ENCODE data around the gene PID1.

Gene PID1, protein sequence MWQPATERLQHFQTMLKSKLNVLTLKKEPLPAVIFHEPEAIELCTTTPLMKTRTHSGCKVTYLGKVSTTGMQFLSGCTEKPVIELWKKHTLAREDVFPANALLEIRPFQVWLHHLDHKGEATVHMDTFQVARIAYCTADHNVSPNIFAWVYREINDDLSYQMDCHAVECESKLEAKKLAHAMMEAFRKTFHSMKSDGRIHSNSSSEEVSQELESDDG
- total RNA-seq, result 0 reads per million in 2 donors

DNA sequence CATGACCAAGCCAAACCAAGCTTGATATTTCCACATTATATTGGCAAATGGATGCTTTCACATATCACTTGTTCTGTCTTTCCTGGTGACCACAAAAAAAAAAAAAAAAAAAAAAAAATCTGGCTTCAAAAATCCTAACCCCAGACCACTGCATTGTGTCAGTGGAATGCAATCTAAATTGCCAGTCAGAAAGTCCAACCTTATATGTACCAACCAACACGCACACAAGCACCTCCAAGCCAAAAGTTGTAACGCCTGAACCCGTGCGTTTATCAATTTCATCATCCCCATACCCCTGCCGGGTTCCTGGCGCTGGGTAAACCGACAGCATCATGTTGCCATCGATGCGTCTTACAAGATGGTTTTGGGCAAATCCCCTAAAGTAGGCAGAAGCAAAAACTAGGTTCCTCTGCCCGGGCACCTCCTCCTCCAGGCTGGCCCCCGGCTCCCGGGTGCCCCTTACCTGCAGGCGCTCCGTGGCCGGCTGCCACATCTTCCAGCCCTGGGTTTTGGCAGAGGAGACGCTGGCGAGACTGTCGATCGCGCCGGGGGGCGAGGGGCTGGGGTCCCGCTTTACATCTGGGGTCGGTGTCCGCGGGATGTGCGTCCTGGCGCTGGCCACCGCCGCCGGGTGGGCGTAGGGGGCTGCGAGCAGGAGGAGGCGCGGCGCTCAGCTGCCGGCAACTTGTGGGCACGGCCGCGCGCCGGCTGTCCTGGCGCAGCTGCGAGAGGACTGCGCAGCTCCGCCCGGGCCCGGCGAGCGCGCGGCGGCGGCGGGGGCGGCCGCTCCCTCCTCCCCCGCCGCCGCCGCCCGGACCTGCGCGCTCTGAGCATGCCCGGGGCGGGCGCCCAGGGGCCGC is at the start of gene PID1:
PID1 (minus strand) TSS at position 737 of the 860 bp plus-strand sequence; CDS start at position 493, 244 bp downstream.
- no peak for DNase-seq

- DNase-seq, result no peak
These were observed 48.5 kb upstream of the PID1 start for GRCh38 chr2:229319558-229319957.

DNA sequence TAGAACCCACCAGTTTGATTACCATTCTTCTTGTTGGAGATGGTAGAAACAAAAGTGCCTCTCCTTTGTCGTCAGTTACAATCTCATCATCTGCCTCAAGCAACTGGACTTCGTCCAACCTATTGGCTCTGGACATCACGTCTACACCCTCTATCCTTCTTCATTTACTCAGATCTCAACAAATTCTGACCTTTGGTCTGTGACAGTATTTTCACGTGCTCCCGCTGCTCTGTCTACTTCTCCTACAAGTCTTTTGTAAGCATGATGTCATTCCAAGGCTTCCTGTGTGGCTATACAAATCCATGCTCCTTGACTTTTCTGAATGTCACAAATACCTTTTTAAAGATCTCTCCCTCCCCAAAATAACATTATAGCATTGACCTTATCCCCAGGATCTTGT is 43.0 kb upstream of the PID1 start:
- no peak for DNase-seq

- no peak for DNase-seq
These were observed 42.5 kb upstream of the PID1 start for GRCh38 chr2:229313591-229313990.

DNA sequence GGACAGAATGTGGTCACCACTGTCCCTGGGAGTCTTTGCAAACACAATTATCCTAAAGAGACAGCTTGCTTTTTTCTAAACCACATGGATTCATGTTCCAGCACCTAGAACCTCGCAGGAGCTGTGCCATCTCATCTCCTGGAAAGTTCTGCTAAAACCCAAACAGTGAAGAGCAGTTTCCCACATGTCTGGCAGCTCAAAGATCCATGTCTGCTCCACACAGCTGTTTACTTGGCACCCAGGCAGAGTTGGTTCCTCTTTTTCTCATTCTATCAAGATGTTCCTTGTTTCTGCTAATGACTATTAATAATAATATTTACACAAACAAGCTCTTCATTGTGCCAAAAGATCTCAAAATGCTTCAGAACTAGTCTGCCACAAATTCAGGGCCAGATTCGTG is 30.1 kb upstream of the PID1 start:
- no peak for DNase-seq

DNA sequence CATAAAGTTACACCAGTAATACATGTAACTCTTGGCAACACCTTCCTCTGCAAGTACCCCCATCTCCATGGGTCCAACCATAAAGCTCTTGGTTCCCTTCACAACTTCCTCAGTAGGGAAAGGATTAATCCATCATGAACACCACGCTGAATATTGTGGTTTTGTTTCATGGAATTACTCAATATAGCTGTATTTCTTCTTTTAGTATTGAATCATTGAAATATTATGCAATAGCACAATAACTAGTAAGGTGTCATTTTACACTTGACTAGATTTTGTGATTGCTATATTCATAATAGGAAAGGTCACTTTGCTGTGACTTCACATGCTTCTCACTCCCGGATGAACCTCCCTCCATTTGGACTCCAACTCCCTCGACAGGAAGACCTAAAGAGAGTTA is 29.7 kb upstream of the PID1 start:
- no peak for DNase-seq

DNA sequence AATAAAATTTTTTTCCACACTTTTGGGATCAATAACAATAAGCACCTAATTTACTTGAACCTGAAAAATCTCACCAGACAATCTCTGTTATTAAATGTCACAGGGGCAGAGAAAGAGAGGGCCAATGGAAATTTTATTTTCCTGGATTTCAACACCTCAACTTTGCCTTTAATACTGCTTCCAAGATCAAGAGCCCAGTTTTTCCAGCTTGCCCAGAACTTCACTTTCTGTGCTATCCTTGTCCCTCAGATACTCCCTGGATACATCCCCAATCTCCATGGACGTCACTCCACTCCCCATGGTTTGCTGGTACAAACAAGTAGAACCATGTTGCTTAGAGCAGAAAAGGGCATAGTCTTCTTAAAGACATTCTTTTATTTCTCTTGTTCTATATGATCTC is 29.3 kb upstream of the PID1 start:
- DNase-seq, result no peak

DNA sequence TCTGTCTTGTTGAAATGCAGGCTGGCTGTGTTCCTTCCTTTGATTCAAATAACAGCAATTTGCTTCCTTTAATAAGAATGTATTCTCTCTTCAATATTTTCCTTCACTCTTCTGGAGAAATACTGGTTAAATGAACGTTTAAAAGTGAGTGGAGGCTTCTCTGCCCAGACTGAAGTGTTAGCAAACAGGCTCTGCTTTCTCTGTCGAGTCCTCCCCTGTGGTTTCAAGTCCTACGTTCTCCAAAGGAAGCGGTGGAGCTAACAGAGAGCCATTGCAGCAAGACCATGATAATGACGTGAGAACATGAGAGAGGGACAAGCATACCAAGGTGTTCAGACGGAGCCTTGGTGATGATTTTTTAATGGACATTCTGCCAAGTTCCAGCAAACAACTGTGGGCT is 26.2 kb upstream of the PID1 start:
- no peak for DNase-seq

GRCh38 chr2:229296536-229296935 is 25.4 kb upstream of the PID1 start:
- DNase-seq, result no peak

DNA sequence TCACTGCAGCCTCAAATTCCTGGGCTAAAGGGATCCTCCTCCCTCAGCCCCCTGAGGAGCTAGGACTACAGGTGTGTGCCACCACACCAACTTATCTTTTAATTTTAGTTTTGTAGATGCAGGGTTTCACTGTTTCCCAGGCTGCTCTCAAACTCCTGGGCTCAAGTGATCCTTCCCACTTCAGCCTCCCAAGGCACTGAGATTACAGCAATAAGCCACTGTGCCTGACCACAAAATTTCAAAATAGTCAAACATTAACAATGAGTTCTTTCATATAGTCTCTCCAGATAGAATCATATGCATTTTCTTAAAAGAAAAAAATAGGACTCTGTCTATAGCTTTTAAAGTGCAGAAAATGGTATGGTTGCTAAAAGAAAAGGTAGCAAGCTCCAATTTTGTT is 24.9 kb upstream of the PID1 start:
- DNase-seq, result no peak

GRCh38 chr2:229287823-229288222 is 16.7 kb upstream of the PID1 start:
- DNase-seq, result no peak

DNA sequence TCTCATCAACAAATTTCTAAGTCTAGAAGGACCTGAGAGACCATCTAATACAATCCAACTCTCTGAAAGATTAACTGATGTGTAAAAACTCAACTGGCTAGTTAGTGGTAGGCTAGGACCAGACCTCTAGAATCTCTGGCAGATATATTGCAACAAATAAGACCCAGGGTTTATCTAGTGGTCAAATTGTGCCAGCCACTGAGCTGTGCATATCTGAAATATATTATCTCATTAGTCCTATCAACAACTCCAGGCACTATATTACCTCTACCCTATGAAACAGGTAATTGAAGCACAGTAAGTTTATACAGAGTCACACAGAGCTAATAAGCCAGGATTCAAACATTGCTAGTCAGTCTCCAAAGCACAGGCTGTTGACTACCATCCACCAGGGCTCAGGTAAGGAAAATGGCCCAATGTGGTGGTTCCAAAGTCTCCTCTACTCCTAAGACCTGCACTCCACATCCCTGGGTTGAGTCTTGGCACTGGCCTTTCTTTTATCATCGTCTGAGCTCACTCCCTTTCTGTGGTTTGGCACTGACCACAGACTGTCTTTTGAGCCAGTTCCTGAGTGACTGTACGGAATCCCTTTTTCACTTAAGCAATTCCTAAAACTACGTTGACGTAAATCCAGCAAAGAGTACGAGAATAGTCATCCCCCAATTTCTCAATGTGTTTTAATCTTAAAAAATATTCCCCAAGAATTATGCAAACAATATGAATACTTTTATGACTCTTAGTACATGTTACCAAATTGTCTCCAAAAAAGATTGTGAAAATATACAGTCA is 11.9 kb upstream of the PID1 start:
- DNase-seq, result no peak

DNA sequence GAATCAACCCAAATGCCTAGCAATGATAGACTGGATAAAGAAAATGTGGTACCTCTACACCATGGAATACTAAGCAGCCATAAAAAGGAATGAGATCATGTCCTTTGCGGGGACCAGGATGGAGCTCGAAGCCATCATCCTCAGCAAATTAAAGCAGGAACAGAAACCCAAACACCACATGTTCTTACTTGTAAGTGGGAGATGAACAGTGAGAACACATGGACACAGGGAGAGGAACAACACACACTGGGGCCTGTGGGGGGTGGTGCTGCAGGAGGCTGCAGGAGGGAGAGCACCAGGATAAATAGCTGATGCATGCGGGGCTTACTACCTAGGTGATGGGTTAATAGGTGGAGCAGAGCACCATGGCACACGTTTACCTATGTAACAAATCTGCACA is 8.4 kb upstream of the PID1 start:
- no peak for DNase-seq

- no peak for DNase-seq
These were observed 4.4 kb upstream of the PID1 start for GRCh38 chr2:229275506-229275905.

- DNase-seq, result no peak
These were observed 2.7 kb upstream of the PID1 start for GRCh38 chr2:229273723-229274338.

DNA sequence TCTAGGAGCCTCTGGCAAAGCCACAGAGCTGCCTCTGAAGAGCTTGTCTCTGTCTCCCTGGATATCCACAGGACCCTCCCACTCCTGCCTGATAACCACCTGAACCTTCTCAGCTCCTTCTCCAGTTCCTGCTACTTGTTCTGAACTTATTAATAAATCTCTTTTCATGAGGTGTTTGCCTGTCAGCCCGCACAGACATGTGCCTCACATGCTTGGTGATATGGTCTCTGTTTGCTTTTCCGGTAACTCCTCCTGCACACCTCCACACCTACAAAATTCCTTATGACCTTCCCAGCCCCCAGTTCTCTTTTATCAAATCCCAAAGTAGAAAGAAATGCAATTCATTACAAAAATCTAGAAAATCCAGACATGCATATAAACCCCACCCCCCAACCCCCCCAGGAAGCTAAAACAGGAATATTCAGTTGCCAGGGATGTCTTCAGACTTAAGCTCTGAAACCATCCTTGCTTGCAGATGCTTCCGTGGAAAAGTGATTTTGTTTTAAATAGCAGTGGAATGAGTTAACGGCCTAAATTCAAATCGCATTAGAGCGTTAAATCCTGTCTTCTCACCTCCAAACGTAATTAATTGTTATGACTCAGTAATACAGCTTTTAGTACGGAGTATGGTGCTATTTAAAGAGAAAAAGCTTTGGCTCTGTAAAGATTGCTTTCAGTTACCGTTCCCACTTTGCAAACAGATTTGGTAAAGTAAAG is 2.1 kb upstream of the PID1 start:
- no peak for DNase-seq

GRCh38 chr2:229269941-229270340 is 1.1 kb downstream of the PID1 start:
- DNase-seq, result no peak

DNA sequence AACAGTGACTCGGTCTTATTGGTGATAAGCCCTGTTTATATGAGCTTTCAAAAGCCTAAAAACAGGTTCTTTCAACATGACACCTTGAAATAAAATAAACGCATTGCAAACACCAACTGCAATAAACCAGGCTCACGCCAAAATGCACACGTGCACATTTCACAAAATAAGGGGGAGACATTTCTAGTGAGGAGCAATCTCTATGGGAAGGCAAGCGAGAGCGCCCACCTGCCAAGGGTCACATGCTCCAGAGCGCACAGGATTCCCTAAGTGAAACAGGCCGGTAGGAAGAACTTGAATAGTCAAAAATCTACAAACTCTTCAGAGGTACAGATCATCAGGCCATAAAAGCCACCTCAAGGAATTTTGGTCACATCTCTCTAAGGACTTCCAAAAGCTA is 1.9 kb downstream of the PID1 start:
- DNase-seq, result no peak

GRCh38 chr2:229268626-229269025 is 2.5 kb downstream of the PID1 start:
- no peak for DNase-seq

- DNase-seq, result no peak
These were observed 4.0 kb downstream of the PID1 start for GRCh38 chr2:229267080-229267479.

DNA sequence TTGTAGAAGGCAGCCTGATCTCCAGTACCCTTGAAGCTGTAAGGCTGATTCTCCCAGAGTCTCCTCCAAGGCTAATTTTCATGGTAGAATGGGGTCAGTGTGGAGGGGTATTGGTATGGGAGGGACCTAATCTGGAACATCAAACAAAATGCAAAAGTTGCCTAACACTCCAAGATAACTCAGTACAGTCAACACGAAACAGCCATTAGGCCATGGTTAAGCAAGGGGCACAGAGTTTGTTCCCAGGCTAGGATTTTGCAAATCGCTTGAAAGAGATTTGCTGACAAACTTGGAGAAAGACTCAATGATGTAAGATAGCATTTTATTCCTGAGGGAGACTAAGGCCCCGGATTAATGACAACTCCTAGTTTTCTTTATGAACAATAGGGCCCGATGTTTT is 5.4 kb downstream of the PID1 start:
- no peak for DNase-seq

DNA sequence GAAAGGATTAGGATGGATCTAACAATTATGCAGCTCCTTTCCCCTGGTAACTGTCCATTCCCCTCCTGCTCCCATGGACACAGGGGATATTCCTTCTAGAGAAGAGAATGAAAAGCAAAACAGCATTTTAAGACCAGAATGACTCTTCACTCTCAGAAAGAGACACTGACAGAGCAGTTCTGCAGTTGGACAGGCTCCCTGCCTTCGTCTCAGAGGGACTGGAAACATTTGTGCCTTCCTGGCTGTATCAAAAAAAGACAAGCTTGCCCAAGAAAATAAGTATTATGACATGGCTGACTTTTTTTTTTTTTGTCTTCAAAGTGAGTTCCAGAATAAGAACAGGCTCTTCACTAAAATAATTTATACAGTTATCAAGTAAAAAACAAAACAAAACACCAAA is 9.5 kb downstream of the PID1 start:
- DNase-seq, result no peak

DNA sequence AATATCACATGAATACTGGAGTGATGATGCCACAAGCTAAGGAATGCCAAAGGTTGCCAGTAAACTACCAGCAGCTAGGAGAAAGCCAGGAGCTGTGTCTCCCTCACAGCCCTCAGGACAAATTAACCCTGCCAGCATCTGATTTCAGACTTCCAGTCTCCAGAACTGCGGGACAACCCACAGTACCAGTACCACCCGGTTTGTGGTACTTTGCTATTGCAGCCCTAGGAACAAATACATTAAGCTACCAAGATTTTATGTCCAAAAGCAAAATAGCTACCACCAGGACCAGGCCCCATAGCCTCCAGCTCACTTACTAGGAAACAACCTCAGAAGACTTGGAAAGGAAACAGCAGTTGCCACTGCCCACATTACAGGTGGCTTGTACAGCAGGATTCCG is 10.0 kb downstream of the PID1 start:
- DNase-seq, result no peak

Data from activated gamma-delta T cell (primary cell).